LoVo (cell line): Measurements from ENCODE around the gene PAM16.
"Not testable (repeated sequence)": the region's sequence is repeated elsewhere in the genome, so short reads cannot be mapped to it uniquely, and the experiment has no call there.

Experiments used
- DNase-seq: peaks from one replicate; pipeline ENCODE4 v3.0.0-alpha.2; 2016; ENCODE audit warnings: low spot score

PAM16 gene

DNA sequence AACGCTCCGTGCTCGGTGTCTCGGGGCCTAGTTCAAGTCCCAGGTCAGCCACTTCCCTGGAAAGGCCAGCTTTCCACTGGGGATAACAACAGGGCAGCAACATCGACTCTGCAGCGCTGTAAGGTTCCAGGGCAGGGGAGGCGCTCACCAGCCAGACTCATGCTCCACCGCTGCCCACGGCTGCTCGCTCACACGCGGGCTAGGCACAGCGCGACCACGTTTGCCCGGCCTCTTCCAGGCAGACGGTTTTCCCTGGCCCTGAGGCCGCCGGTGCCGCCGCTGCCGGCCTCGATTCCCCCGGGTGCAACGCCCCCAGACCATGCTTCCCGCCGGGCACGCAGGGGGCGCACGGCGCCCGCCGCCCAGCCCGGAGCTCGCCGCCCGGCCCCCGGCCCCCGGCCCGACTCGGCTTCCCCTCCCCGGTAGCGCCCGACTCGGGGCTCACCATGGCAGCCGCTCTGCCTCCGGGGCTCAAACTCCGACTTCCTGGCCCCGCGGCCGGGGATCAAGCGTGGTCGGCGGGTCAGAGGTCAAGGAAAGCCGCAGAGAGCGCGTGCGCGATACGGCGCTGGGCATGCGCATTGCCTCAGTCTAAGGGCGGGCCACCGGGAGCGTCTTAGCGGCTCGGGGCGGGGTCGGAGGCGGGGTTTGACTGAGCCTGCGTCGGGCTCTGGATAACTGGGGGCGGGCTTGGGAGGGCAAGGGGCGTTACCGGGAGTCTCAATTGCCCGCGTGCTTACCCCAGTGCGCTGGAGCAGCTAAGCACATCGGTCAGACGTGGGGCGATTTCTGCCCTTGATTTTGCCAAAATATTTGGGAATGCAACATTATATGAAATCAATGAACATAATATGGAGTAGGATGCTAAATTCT, at the start of gene PAM16:
Gene PAM16 (minus strand): TSS at position 535 of the 873 bp plus-strand sequence. CDS start 87 bp downstream, at position 448.
- DNase-seq = peak; percentile 95

DNA sequence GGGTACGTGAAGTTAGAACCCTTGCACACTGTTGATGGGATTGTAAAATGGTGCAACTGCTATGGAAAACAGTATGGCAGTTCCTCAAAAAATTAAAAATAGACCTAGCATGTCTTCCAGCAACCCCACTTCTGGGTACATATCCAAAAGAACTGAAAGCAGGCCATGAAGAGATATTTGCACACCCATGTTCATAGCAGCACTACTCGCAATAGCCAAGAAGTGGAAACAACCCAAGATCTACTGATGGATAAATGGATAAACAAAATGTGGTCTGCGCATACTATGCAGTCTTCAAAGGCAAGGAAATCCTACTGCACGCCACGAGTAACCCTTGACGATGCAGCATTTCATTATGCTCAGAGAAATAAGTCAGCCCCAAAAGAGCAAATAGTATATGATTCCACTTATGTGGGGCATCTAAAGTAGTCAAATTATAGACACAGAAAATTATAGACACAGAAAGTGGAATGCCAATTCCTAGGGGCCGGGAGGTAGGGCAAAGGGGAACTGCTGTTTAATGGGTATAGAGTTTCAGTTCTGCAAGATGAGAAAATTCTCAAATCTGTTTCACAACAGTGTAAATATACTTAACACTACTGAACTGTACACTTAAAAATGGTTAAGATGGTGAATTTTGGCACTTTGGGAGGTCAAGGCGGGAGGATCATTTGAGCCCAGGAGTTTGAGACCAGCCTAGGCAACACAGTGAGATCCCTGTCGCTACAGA, 48.0 kb upstream of the PAM16 start:
- no peak for DNase-seq

DNA sequence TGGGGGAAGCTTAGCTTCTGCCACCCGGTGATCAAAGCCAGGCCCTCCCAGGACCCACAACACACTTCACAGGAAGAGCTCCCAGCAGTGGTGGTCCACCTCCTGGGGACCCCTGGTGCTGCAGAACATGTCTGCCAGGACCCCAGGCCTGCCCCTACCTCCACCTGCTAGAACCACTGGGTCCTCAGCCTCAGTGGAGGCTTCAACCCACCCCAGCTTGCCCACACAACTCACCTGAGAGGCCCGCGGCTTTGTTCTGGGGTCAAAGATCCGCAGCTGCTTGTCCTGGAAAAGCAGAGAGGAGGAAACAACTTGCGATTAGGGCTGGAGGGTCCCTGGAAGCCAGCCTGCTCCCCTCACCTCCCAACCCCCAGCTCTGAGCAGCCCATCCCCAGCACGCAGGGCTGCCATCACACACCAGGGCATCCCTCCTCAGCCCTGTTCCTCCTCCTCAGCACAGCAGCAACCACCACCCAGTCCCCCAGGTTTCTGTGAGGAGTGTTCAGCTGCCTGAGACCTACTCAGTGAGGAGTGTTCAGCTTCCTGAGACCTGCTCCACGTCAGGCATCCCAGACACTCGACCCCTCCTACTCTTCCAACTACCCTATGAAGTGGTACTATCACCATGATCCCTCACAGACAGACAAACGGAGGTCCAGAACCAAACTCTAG, 44.1 kb upstream of the PAM16 start:
- DNase-seq = no peak

DNA sequence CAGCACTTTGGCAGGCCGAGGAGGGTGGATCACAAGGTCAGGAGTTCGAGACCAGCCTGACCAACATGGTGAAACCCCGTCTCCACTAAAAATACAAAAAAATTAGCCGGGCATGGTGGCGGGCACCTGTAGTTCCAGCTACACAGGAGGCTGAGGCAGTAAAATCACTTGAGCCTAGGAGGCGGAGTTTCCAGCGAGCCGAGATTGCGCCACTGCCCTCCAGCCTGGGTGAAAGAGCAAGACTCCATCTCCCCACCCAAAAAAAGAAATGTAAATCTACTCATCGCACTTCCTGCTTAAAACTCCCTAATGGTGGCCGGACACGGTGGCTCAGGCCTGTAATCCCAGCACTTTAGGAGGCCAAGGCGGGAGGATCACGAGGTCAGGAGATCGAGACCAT, 42.7 kb upstream of the PAM16 start:
- not testable (repeated sequence) for DNase-seq

DNA sequence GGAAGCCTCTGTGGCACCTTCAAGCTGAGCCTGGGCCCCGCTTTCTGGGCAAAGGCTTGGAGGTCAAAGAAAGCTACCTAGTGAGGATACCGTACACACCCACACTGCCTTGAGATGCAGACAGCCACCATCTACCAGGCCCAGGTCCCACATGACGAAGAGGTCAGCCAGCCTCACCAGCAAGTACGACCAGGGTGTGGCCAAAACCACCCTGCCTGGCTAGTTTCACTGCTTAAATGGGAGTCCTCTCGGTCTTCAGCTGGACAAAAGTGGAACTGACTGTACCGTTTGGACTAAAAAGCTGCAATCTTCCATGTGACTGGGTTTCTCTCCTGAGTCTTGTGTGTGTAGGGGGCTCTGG, 42.1 kb upstream of the PAM16 start:
- DNase-seq = no peak

DNA sequence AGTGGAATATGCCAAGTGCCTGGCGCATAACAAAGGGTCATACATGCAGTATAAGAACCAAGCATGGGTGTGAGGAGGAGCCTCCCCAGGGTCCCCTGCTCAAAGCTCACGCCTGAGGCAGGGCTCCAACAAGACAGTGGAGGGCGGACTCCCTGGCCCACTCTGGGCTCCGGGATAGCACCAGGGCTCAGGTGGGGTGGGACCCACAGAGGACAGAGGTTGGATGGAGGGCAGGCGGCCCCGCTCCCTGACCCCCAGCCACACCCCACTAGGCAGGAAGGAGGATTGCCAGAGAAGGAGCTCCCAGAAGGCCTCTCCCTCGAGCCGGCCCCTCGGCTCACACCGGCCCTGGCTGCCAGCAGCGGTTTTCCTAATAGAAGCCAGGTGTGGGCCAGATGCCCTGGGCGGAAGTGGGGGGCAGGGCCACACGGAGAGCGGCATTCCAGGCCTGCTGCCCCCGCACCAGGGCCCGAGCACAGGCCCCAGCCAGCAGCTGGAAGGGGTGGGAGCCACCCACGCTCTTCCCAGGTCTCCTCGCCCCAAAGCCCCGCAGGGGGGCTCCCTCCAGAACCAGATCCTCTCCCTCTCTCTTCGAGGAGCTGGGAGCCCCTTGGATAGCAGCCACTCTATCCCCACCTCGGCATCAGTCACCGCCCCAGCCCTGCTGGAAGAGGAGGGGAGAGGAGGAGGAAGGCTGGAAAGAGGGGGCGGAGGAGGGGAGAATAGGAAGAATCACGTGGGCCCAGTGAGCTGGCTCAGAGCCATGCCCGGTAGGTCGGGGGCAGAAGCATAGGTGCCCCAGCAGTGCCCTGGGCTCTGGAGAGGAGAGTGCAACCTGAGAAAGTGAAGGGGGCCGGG, 41.5 kb upstream of the PAM16 start:
- DNase-seq = no peak

DNA sequence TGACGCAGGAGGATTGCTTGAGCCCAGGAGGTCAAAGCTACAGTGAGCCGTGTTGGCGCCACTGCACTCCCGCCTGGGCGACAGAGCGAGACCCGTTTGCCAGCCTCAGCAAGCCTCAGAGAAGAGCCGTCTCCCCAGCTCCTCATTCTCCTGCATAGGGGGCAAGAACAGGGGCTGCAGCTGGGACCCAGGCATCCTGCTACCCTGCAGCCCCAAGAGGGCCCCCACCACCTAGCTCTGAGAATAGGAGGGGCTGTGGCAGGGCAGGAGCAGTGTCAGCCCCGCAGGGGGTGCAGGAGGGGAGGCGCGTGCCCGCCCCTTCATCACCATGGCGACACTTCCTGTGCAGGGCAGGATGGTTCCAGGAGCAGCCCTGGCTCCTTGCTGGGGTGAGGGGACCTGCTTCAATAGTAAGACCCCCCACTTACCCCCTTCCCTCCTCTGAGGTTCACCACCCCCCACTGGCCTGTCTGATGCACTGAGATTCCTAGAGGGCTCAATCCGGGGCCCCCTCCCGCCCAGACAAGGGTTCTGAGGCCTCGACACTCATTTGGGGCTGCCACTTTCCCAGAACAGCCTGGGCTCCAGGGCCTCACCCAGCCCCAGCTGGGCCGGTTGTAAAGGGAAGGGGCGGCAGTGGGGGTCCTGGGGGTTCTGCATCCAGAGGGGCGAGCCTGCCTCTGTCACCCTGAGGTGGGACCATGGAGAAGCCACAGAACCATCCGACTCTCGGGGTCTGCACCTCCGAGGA, 40.7 kb upstream of the PAM16 start:
- DNase-seq = no peak

DNA sequence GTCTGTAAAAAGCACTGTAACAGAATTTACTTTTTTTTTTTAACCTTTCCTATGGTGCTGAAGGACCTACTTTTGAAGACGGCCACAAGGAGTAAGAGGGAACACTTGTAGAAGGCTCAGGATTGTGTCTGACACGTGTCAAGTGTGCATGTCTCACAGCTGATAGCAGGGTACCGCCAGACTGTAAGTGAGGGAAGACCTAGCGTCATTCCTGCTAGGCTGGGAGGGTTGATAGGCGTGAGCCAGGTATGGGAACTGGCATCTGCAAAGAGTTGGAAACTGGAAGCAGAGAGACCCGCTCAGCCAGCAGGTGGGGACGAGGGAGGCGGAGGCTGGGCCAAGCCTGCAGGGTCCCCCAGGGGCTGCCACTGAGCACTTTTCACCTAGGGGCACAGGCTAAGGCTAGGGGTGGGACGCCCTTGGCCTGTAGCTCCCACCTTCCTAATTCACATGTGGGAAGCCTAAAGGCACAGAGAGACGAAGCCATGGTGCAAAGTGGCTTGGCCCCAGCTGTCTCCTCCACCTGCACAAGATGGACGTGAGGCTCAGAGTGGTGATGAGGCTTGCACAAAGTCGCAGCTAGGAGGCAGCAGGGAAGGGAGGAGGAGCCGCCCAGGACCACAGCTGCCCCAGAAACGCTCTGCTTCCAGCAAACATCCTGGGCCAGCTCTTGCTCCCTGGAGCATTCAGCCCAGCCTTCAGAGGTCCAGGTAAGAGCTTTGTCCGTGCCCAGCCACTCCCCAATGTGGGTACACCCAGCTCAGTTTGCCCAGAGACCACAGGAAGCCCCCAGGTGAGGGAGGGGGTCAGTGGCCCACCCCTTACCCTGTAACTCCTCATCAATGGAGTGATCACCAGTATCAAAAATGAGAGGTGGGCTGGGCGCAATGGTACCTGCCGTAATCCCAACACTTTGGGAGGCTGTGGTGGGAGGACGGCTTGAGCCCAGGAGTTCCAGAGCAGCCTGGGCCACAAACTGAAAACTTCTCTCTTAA, 39.4 kb upstream of the PAM16 start:
- DNase-seq = no peak

DNA sequence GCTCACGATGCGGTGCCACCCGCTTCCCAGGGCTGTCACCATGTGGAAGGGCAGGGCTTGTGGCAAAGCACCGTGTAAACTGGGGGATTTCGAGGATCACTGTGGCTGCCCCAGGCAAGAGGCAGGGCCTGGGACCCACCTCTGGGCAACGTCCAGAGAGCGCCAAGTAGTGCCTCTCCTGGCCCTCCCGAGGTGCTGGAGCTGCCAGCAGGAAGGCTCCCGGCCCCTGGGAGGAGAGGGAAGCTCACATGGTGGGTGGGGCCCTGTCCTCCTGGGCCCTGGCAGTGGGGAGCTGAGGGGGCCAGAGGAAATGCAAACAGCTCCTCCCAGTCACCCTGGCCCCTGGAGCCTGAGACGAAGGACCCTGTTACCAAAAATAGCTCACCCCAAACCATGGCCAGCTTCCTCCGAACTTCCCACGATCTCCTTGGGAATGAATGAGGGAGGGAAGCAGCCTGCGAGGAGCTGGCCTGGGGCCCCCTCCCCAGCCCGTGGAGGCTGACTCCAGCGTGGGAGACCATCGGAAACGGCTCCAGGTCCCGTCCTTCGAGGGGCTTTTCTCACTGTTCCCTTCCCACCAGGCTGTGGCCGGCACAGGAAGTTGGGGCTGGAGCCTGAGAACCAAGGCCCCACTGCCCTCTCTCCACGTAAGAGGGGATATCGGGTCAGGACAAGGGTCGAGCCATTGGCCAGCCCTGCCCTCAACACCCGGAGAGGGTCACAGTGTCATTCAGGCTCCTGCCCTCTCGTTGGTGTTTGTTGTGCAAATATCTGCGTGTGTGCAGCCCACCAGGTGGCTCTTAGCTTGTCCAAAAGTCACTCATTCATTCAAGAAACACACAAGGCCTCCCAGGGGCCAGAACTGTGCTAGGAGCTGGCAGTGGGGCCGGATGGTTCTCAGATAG, 38.2 kb upstream of the PAM16 start:
- no peak for DNase-seq

DNA sequence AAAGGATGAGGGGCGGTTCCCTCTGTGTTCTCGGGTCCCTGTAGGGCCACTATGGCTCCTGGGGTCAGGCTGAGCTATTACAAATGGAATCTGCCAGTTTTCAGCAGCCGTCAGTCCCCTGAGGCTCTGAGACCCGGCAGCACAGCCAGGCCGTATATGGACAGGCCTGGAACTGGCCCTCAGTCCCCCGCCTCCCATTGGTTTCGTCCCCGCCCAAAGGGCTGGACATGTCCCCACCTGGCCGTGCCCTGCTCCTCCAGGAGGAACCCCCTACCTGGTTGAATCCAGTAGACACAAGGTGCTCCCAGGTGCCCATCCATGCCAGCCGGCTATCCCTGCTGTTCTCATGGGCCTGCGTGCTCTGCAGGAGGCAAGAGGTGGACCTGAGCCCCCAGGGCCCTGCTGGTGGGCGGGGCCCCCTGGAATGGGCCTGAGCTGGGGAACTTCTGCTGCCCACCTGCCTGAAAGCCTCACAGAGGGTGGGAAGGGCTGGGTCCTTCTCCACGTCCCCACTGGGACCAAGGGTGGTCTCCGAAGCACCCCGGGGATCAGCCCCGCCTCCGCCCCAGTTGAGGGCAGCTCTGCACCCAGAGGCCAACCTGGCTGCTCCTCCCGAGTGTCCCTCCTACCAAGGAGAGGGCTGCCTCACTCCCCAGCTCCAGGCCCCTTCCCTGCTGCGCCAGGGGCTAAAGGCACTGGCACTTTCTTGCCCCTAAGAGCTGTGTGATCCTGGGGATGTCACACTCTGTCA, 37.3 kb upstream of the PAM16 start:
- no peak for DNase-seq

DNA sequence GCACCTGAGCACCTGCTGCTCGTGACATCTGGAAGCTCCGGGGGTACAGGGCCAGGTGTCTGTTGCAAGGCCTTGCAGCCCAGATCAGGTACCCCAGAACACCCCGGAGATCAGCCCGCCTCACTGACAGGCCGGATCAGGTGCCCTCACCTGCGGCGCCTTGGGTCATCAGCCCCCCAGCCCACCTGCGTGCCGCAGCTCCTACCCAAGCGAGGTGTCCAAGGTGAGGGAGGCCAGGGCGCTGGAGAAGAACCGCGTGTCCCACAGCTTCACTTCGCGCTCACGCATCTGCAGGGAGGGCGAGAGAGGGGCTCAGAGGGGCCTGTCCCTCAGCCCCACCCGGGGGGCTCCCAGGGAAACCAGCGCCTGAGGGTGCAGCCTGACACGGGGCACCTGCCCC, 36.7 kb upstream of the PAM16 start:
- no peak for DNase-seq

DNA sequence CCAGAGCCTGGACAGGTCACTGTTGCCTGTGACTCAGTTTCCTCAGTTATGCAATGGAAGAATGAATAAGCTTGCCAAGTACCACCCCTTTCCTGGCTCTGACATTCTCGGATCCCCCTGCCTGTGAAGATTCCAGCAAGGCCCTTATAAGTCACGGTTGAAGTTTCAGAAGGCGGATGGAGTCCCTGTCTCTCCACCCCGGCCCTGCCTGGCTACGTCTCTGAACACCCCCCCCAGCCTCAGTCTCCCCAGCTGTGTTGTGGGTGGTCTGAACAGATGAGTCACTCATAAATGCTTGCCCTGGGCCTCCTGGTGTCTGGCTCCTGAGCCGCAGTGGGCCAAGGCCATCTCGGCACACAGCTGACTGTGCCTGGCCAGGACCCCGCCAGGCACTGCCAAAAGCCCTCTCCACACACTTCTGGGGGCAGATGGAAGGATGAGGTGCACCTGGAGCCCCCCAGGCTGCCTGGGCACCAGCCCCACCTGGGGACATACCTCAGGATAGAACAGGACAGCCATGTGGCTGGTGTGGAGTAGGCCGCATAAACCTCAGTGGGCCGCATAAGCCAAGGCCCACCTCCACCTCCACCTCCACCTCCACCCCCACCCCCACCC, 35.9 kb upstream of the PAM16 start:
- no peak for DNase-seq

DNA sequence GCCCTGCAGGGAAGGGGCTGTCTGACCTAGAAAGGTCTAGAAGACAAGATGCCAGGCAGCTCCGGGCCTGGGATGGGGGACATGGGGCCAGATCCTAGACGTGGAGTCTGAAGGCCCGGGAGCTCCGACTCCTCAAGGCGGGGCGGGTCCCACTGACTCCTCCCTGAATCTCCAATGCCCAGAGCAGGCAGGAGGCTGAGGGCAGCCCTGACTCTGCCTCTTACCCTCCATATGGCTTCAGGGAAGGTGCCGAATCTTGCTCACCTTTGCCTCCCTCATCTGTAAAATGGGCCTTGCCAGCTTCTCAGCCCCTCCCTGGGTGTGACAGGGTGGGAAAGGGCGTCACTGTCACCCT, 35.3 kb upstream of the PAM16 start:
- no peak for DNase-seq

DNA sequence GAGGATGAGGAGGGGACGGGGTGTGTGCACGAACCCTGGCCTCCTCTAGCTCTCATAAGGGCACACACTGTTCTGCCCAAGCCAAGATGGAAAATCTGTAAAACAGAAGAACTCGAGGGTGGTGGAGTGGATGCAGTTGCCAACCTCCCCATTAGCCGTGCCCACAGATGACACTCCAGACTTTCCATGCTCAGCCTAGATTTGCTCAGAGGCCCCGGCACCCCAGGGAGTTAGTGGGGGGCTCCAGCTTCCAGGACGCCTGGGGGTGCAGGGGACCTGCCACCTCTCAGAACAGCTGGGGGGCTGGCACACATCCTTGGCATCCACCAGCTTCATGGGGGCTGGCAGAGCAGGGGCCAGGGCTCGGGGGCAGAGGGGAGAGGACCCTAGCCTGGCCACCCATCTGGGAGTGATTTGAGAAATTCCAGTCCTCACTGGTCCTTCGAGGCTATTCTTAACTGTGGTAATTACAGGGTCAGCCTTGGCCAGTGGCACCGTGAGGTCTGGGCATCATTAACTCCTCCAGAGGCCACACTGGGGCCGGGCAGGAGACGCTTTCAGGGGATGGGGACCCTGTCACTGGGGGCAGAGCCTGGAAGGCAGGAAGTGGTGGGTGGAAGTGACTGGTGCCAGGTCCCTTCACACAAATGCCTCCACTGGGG, 34.8 kb upstream of the PAM16 start:
- DNase-seq = no peak

DNA sequence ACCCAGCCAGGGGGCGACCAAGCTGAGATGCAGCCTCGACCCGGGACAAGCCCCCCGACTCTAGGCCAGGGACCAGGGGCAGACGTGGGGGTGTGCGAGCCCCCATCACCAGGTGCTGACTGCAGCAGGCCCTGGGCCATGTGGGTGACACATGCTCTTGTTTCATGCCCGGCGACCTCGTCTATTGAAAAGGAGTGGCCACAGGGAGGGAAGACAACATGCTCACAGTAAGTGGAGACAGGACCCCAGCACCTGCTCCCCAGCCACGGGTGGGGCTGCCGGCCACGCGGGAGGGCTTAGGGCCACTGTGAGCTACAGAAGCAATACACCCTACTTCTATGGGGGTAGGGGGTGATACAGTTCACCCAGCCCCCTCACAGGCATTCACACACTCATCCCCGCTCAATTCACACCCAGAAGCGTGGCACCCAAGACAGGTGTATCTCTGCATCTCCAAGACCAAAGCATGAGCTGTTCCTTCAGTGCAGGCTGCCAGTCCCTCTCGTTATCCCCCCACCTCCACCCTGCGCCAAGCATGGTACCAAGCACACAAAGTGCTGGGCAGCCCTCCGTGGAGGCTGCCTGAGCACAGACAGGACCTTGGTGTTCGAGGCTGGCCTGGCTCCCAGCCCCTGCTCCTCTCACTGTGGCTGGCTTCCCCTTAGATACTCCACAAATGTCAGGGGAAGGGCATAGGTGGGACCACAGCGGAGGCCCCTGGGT, 34.1 kb upstream of the PAM16 start:
- no peak for DNase-seq

DNA sequence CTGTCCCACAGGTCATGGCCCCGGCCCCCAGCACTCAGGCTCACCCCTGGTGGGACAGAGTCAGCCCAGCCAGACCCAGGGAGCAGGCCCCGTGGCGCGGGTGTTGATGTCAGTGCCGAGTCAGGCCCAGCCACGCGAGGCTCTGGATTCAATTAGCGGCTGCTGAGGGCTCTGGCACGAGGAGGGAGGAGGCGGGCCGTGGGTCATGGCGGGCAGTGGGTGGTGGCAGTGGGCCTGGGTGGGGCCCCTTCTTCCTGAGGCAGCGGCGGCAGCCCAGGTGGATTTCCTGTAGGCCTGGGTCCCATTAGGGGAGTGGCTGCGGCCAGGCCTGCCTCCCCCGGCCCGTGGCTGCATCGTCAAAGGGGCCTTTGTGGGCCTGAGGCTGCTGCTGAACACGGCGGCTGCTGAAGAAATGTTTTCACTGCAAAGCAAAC, 33.4 kb upstream of the PAM16 start:
- no peak for DNase-seq
